HFFc6 (cell line): ENCODE measurements around the gene CELF1. TPM values are rescaled to one million over a fixed set of nuclear protein-coding genes. Genes with fewer than 3 reads are reported as not detected.

ENCODE experiments used
- DNase-seq: peaks from one replicate; pipeline ENCODE4 v3.0.0-alpha.2; 2018
- H3K27ac Mint-ChIP-seq: 2 replicates; pipeline ENCODE4 v1.8.0; 2020; ENCODE audit warnings: mild to moderate bottlenecking, mixed read lengths
- H3K27me3 Mint-ChIP-seq: 2 replicates; pipeline ENCODE4 v1.8.0; 2021; ENCODE audit warnings: mild to moderate bottlenecking, moderate library complexity, mixed read lengths; ENCODE audit not compliant: insufficient read depth
- H3K36me3 Mint-ChIP-seq: 2 replicates; pipeline ENCODE4 v1.8.0; 2021; ENCODE audit warnings: low read depth, mixed read lengths
- H3K4me1 Mint-ChIP-seq: 2 replicates; pipeline ENCODE4 v1.8.0; 2020; ENCODE audit warnings: low read depth, mixed read lengths
- H3K4me3 Mint-ChIP-seq: 2 replicates; pipeline ENCODE4 v1.8.0; 2020; ENCODE audit warnings: mild to moderate bottlenecking, moderate library complexity, mixed read lengths
- H3K9me3 Mint-ChIP-seq: 2 replicates; pipeline ENCODE4 v1.8.0; 2020; ENCODE audit warnings: mild to moderate bottlenecking, mixed read lengths
- total RNA-seq, 6 experiments: library from RNA; stranded (reverse); fragmentation: NEBNext Ultra II Directional; extraction: Animal tissue kit (Norgen Biotek cat#: 25700); gene quantifications; 2 replicates in 1 of 6; 3 replicates in 5 of 6; pipeline ENCODE4 v1.2.3, GENCODE V29; 2021
- TF ChIP-seq, protein P1 (sequence below): fragments of 200-600 bp; sonication (generic); IDR thresholded peaks from 2 replicates; pipeline ENCODE4 v1.5.0; 2021; ENCODE audit warnings: antibody characterized with exemption, mild to moderate bottlenecking

The CELF1 gene
- total RNA-seq, 6 experiments from 2014 or later: 103 to 131 (median 120) TPM

DNA sequence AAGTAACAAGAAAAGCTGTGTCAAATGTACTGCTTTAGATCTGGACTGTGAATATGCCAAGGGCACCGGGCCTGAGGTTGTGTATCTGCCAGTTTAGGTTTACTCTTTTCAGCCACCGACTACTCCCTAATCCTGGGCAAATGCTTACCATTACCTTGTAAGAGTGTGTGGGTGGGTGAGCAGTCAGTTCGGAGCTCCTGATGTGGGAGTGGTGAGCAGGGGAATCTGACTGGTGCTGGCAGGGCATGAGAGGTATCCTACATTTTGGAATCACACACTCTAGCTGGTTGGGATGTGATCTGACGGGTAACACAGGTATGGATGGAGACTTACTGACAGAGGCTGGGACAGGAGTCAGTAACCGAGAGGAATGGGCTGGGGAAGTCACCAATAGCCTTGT lies 30.9 kb upstream of the CELF1 start:
- Mint-ChIP-seq H3K27ac (peak overlapping the region; percentile 22; the same call in 1 of the 2 replicates), H3K27me3 (peaks cover 2% of the 10 kb centered on the region; the same call in 1 of the 2 replicates), H3K4me1 (peaks cover 15% of the 10 kb centered on the region), H3K36me3 (peaks cover 23% of the 10 kb centered on the region), H3K4me3 (no peak overlapping the region), H3K9me3 (no peaks in the 10 kb centered on the region)
- DNase-seq: no peak
- TF ChIP-seq, protein P1, sequence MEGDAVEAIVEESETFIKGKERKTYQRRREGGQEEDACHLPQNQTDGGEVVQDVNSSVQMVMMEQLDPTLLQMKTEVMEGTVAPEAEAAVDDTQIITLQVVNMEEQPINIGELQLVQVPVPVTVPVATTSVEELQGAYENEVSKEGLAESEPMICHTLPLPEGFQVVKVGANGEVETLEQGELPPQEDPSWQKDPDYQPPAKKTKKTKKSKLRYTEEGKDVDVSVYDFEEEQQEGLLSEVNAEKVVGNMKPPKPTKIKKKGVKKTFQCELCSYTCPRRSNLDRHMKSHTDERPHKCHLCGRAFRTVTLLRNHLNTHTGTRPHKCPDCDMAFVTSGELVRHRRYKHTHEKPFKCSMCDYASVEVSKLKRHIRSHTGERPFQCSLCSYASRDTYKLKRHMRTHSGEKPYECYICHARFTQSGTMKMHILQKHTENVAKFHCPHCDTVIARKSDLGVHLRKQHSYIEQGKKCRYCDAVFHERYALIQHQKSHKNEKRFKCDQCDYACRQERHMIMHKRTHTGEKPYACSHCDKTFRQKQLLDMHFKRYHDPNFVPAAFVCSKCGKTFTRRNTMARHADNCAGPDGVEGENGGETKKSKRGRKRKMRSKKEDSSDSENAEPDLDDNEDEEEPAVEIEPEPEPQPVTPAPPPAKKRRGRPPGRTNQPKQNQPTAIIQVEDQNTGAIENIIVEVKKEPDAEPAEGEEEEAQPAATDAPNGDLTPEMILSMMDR: no peak

DNA sequence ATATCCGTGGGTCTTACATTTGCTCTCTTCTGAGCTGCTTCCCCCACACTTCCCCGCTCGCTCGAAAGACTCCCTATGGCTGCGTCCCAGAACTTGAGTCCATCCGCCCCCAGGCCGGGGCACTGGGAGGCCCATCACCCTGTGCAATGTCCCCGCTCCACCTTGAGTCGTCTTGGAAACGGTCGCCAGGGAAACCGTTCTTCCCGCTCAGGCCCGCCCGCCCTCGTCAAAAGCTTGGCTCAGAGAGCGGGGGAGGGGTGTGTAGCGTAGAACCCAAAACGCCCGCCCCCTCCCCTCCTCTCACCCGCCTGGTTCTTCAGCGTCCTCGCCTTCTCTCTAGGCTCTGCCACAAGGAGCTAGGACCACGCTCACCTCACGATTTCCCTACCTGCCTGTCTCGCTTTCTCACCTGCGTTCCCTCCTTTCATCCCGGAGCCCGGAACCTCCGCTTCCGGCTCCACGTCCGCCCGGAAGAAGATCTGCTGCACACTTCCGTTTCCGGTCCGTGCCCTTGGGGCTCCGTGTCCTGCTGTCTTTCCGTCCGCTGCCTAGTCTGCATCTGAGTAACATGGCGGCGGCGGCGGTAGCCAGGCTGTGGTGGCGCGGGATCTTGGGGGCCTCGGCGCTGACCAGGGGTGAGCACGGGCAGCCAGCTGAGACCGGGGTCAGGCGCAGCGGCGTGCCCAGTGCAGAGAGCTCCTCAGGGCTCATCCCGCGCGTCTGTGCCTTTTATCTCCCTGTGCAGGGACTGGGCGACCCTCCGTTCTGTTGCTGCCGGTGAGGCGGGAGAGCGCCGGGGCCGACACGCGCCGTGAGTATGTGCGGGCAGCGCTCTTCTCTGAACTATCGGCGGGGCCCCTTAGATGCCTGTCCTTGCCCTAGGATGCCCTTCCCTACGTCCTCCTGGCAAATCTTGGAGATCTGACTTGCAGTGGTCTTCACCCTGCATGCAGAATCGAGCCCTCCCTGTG lies 25.9 kb upstream of the CELF1 start, which contains the start of the genes KBTBD4 and NDUFS3:
KBTBD4 (minus strand) TSS at position 447 of the 971 bp plus-strand sequence; CDS start at position 428, 19 bp downstream.
NDUFS3 (plus strand) TSS at position 551 of the 971 bp plus-strand sequence; CDS start at position 569, 18 bp downstream.
- Mint-ChIP-seq H3K9me3 (no peaks in the 10 kb centered on the region), H3K27me3 (no peaks in the 10 kb centered on the region), H3K27ac (peak within 1 kb of the TSS; percentile 96), H3K36me3 (peaks cover 18% of the 10 kb centered on the region), H3K4me3 (peak within 1 kb of the TSS; percentile 99), H3K4me1 (peaks cover 33% of the 10 kb centered on the region)
- TF ChIP-seq, protein P1: no peak
- peak; percentile 78 for DNase-seq

DNA sequence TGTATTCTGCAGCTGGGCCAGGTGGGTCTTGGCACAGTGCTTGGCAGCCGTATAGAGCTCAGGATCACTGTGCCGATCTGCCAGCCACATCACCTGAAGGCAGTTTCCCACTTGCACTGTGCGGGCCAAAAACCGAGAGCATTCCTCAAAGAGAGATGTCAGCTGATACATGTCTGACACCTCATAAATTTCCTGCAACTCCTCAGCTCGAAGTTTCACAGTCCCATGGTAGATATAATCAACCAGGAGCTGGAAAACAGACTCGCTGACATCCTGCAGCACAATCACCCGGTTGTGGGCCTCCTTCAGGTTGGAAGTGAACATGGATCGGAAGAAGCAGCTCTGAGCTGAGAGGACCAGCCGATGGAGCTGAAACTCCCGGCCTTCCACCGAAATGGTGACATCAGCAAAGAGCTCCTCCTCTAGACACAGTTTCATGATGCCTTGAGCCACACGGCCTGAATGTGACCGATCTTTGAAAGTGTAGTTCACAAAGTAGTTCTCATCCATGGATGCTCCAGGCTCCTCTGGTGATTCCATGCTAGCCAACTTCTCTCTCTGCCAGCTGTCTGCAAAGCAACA lies 24.6 kb upstream of the CELF1 start:
- Mint-ChIP-seq H3K36me3 (peaks cover 18% of the 10 kb centered on the region), H3K4me1 (peaks cover 44% of the 10 kb centered on the region), H3K27ac (peak overlapping the region; percentile 96), H3K27me3 (no peaks in the 10 kb centered on the region), H3K4me3 (peak overlapping the region; percentile 99), H3K9me3 (no peaks in the 10 kb centered on the region)
- TF ChIP-seq, protein P1: no peak
- peak; percentile 33 for DNase-seq

DNA sequence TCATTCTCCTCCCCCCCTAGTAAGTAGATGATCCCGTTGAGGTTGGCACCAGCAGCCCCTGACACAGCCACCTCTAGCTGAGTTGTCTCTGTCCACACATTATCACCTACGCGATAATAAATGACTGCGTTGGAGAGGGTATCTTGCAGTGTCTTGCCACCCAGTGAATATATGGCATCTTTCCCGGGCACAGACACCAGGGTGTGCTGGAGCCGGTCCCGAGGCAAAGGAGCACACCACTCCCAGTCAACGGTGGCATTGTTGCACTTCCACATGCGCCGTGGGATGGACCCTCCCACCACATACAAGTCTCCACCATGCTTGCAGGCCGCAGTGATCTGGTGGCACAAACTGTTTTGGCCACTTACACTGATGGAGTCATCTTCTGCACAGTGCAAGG lies 20.4 kb upstream of the CELF1 start:
- TF ChIP-seq, protein P1: no peak
- H3K9me3 Mint-ChIP-seq: no peaks in the 10 kb centered on the region
- no peak for DNase-seq
- H3K27ac Mint-ChIP-seq: no peak overlapping the region
- peaks cover 12% of the 10 kb centered on the region; the same call in 1 of the 2 replicates for H3K36me3 Mint-ChIP-seq
- no peaks in the 10 kb centered on the region for H3K27me3 Mint-ChIP-seq
- no peak overlapping the region for H3K4me3 Mint-ChIP-seq
- H3K4me1 Mint-ChIP-seq: peaks cover 49% of the 10 kb centered on the region

DNA sequence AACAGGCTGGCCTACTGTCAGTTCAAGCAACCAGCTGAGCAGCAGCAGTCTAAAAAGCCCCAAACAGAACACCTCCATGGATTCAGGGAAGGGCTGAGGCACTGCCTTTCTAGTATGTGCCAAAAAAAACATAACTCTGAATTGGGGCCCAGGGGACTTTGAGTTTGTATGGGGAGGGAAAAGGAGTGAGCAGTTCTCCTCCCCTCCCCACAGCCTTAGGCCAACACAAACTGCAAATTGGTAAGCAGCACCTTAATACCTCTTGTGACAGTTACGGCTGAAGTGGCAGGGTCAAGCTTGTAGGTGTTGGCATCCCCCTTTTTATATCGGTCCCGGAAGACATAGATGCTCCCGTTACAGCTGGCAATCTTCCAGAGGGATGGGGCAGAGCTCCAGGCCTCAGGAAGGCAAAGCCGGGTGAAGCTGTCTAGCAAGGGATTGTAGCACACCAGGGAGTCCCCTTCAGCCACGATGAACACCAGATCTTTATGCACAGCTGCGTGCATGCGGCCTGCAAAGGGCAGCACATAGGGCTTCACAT lies 19.9 kb upstream of the CELF1 start:
- Mint-ChIP-seq H3K27me3 (no peaks in the 10 kb centered on the region), H3K36me3 (peaks cover 12% of the 10 kb centered on the region; the same call in 1 of the 2 replicates), H3K27ac (peak overlapping the region; percentile 79), H3K4me3 (peak overlapping the region; percentile 52; the same call in 1 of the 2 replicates), H3K4me1 (peaks cover 44% of the 10 kb centered on the region), H3K9me3 (no peaks in the 10 kb centered on the region)
- no peak for DNase-seq
- TF ChIP-seq, protein P1: no peak
